GM23248 (cell line): ENCODE results near the gene NUCB2.

Source experiments
- EZH2 ChIP-seq: fragments of 200-600 bp; sonication (generic); IDR thresholded peaks from 2 replicates; pipeline ENCODE4 v1.6.1; 2018; ENCODE audit warnings: antibody characterized with exemption, mild to moderate bottlenecking; ENCODE audit not compliant: insufficient read depth, poor library complexity, severe bottlenecking
- EZH2phosphoT487 ChIP-seq: fragments of 200-600 bp; sonication (generic); IDR thresholded peaks from 2 replicates; pipeline ENCODE4 v1.6.1; 2018; ENCODE audit warnings: antibody characterized with exemption, moderate library complexity, mild to moderate bottlenecking, low read depth; ENCODE audit not compliant: insufficient read depth

DNA sequence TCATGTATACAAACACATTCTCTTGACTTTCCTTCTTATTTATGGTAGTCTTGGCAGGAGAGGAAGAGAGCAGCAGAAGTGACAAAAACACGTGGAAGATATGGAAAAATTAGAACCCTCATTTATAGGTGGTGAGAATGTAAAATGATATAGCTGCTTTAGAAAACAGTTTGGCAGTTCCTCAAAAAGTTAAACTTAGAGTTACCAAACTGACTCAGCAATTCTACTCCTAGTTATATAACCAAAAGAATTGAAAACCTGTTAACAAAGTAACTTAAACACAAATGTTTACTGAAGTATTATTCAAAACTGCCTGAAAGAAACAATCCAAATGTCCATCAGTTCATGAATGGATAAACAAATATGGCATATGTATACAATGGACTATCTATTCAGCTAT is 16.8 kb downstream of the NUCB2 start:
- TF ChIP-seq EZH2 (no peak), EZH2phosphoT487 (no peak)
